ENCODE measurements around the gene CNNM3.

The CNNM3 gene

DNA sequence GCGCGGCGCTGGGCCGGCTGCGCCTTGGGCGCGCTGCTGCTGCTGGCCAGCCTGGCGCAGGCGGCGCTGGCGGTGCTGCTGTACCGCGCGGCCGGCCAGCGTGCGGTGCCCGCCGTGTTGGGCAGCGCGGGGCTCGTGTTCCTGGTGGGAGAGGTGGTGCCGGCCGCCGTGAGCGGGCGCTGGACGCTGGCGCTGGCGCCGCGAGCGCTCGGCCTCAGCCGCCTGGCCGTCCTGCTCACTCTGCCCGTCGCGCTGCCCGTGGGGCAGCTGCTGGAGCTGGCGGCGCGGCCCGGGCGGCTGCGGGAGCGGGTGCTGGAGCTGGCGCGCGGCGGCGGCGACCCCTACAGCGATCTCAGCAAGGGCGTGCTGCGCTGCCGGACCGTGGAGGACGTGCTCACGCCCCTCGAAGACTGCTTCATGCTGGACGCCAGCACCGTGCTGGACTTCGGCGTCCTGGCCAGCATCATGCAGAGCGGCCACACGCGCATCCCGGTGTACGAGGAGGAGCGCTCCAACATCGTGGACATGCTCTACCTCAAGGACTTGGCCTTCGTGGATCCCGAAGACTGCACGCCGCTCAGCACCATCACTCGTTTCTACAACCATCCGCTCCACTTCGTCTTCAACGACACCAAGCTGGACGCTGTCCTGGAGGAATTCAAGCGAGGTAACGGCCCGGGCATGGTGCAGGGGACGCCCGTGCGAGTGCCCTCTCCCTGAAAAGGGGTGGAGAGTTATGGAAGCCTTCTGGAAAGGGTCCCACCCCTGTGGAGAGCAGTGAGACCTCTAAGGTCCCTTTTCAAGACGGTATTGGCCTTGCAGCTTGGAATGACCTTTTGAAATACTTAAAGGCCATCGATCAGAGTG, 1.0 kb downstream of the CNNM3 start:
- DNase-seq (ENCODE audit: low read depth in 2 of 2), result no peak

DNA sequence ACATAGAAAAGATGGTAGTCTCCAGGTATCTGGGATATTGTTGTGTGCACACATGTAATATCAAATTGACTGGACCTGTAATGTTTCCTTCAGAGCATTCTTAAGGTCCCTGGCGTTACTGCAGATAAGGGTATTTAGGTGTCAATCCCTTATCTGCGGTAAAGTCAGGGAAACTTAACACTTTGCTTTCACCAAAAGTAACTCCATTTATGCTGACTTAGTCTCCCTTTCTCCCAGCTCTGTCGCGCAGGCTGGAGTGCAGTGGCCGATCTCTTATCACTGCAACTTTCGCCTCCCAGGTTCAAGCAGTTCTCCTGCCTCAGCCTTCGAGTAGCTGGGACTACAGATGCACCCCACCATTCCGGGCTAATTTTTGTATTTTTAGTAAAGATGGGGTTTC, 1.8 kb downstream of the CNNM3 start:
- DNase-seq (ENCODE audit: low read depth in 2 of 2), result no peak

DNA sequence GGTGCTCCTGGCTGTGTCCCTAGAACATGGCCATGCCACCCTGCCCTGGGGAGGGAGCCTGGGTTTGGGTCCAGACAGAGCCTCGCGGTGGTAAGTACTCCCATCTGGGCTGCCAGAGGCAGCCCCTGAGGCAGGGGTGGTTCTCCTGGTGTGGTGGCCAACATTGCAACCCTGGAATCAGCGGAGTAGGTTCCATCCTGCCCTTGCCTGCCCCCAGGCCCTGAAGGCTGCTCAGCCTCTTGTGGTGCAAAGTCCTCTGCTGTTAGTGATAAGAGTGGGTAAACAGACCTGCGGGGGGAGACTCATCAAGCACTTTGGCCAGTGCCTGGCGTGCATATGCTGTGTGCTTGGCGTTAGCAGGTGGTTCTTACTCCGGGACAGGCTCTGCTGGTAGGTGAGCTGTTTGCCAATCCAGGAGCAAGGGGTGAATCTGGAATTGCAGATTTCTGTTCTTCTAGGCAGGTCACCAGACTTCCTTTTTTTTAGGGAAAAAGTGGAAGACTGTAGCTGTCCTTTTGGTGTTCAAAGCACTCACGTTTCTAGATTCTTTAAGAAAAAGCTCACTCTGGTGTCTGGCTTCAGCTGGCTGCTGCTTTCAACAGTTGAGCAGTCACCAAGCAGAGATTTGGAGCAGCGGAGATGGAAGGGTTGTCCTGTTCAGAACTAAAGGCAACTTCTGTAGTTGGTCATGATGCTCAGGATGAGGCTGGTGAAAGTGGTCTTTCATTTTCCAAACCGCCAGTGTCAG, 3.2 kb downstream of the CNNM3 start:
- no peak for DNase-seq (ENCODE audit: low read depth in 2 of 2)

DNA sequence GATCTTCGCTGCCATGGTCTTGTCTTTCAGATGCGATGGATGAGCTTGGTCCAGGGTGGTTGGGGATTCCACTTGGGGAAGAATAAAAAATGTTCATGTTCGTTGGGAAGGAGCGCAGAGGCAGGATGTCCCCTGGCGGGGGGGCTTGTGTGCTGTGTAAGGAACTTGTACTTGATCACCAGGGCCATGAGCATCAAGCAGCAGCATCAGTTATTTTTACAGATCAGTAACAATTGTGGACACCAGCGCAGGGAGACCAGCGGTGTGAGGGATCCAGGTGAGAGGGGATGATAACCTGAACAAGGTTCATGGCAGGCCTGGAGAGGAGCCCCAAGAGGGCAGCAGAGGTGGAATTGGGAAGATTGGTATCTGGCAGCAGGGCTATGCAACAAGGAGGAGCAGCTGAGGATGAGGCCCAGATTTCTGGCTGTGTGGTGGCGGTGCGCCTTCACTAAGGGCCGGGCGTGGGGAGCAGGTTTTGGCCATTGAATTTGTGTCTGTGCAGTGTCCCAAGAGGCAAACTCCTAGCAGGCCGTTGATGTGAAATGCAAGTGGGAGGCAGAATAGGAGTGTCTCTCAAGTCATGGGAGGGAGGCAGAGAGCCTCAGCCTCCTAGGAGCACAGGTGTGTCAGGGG, 3.9 kb downstream of the CNNM3 start:
- no peak for DNase-seq (ENCODE audit: low read depth in 2 of 2)

DNA sequence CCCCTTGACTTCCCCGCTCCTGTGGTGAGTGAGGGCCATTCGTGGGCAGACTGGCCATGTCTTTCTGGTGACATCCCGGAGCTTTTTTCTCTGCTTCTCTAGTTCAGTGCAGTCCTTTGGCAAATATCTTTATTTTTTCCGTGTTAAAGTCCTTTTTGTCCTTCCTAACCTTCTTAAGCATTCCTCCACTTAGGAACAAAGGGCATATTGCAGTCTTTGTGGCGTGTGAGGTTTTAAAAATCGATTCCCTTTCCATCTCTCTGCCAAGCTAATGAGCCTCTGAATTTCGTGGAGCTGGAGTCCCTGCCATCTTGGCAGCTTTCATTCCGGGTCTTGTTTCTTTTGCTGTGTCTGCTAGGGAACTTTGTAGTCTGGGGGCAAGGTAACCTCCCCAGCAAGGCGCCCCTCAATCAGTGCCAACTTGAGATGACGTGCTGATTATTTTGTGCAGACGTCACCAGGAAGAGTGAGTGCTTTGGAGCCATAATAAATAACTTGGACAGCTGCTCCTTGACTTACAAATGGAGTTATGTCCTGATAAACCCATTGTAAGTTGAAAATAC, 5.1 kb downstream of the CNNM3 start:
- no peak for DNase-seq (ENCODE audit: low read depth in 2 of 2)

DNA sequence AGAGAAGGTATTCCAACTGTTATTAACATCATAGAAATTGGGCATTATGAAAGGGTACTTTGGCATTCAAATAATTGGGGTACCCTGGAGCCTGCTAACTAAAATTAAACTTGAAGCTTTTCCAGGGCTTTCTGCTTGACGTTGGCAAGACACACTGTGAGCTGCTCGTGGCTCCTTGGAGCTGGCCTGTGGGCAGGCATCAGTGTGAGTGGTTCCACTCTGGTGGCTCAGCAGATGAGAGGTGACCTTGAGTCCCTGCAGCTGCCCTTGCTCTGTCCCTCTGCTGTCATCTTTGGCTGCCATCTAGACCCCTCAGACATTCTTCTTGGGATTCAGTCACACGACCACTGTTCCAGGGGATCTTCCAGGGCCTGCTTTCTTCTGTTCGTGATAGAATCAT, 6.7 kb downstream of the CNNM3 start:
- DNase-seq (ENCODE audit: low read depth in 2 of 2), result no peak

DNA sequence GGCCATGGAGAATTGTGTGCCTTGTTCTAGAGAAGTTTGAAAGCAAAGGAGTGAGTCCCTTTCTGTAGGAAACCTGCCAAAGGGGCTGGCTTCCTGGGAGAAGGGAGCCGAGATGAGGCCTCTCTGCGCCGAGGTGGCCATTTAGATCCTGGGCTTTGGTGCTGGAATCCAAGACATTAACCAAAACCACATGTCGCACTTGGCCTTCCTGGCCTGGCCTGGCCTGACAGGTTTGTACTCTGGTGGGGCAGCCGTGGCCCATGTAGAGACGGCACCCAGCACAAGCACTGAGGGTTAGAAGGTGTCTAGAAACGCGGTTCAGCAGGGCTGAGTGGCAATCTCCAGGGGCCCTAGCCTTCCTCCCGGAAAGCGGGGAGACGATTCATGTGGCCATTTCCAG, 7.1 kb downstream of the CNNM3 start:
- DNase-seq (ENCODE audit: low read depth in 2 of 2), result no peak

DNA sequence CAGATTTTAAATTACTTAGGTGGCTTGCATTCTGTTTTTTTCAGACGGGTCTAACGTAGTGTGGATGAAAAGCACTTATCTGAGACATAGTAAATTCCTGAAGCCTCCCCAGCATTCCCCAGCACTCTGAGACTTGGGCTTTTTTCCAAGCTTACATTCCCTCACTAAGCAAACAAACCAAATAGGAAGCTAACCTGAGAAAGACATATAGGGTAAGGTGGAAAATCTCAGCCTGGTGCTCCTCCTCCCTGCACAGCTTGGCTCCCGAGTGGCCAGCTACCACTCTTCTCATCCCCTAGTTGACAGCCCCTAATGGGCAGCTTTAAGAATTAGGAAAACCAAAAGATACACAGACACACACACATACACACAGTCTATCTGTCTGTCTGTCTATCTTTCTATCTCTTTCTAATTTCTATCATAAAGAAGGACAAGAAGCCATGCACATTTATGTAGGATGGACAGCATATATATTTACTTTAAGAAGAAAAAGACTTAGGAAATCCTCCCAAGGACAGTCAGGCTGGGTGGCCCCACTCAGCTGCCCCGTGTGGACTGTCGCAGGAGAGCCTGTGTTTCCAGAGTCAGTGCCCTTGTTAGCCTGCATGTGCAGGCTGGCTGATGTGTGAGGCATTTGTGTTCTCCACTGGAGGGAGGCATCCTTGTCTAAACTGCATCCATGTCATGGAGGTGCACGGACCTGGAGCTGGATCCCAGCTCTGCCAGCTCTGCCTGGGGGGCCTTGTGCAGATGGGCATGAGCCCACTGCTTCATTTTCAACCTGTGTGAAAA, 8.2 kb downstream of the CNNM3 start:
- no peak for DNase-seq (ENCODE audit: low read depth in 2 of 2)

DNA sequence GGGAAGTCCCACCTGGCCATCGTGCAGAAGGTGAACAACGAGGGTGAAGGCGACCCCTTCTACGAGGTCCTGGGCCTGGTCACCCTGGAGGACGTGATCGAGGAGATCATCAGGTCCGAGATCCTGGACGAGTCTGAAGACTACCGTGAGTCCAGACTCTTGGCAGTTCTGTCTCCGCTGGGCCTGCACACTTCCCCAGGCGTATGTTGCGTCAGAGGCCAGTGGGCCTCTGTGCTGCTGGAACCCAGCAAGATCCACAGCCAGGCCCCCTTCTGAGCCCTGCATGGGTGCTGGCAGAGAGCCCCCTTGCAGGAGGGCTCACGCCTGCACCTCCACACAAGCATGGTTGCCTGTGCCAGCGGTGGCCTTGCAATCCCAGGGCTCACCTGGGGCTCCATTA, 9.0 kb downstream of the CNNM3 start:
- no peak for DNase-seq (ENCODE audit: low read depth in 2 of 2)

DNA sequence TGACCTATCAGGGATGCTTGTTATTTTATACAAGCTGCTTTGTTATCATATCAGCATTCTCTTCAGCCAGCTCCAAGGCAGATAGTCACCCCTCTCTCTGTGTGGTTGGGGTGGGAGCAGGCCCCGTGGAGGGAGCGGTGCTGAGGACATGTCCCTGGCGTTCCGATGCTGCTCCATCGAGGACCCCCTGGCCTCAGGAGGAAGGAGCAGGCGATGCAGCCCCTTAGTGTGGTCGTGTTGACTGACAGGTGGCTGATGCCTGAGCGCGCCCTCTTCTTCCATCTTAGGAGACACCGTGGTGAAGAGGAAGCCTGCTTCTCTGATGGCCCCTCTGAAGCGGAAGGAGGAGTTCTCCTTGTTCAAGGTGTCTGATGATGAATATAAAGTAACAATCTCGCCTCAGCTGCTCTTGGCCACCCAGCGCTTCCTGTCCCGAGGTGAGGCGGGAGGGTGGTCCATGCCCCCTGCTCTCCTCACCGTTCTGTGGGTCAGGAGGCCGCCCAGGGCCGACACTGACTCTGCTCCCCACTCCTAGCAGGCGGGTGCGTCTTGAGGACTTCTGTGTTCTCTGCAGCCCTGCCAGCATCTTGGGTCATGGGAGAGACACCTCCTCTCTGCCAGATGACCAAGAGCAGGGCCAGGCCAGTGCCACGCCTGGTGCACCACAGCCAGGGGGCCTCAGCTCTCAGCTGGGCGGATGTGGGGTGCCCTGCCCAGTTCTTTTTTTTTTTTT, 10.6 kb downstream of the CNNM3 start:
- DNase-seq (ENCODE audit: low read depth in 2 of 2), result no peak

DNA sequence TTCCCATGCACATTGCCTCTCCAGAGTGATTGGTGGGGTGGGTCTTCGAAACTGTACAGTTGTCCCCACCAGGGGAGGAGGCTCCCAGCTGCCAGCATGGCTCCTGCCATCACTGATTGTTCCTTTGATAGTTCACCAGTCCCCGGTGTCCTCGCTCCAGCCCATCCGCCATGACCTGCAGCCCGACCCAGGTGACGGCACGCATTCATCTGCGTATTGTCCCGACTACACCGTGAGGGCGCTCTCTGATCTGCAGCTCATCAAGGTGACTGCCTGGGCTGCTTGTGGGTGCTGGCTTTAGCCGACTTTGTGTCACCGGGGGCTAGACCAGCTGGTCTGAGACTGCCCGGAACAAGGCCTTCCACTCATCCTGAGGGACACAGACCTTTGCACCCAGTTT, 12.4 kb downstream of the CNNM3 start:
- no peak for DNase-seq (ENCODE audit: low read depth in 2 of 2)

DNA sequence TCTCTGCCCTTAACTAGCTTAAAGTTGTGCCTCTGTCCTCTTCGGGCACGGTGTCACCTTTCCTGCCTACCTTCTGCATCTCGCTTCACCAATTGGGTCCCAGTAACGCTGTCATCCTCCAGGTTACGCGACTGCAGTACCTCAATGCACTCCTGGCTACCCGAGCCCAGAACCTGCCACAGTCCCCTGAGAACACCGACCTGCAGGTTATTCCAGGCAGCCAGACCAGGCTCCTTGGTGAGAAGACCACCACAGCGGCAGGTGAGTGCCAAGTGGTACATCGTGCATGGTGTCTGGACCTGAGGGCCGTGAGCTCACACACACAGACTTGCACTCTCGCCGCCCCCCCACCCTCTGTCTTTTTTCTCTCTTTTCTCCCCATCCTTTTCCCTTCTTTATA, 12.8 kb downstream of the CNNM3 start:
- DNase-seq (ENCODE audit: low read depth in 2 of 2), result no peak

DNA sequence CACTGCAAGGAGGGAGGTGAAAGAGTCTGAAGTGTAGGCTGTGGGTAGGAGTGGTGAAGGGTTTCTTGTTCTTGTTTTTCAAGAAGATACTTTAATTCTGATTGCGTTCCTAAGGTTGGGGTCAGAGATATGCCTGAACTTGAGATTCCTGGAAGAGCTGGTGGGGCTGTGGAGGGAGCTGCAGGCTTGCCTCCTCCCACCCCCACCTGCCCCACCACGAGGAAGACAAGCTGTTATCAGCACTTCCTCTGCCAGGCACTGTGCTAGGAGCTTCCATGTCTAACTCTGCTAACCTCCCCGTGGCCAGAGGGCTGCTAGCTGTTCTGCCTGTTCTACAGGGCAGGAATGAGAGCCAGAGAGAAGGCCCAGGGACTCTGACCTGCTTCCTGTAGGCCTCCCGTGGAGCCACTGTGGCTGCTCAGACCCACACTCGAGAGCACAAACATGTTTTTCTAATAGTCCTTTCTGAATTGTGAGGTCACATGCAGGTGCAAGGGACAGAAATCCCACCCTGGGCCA, 14.0 kb downstream of the CNNM3 start:
- DNase-seq (ENCODE audit: low read depth in 2 of 2), result no peak

DNA sequence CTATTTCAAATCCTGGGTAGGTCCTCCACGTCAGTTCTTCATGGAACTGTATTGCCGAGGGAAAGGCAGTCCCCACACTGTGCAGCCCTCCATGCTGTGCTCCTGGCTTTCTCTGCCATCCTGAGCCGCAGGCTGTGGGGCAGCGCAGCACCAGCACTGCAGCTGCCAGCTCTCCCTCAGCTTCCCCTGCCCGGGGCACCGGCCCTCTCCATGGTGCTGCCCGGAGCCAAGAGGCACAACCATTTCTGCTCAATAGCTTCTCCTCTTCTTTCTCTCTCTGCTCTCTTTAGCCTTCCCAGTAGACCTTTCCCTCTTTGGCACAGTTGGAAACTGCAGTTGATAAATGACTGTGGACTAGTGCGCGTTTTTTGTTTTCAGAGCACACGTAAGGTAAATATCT, 15.6 kb downstream of the CNNM3 start:
- DNase-seq (ENCODE audit: low read depth in 2 of 2), result no peak

DNA sequence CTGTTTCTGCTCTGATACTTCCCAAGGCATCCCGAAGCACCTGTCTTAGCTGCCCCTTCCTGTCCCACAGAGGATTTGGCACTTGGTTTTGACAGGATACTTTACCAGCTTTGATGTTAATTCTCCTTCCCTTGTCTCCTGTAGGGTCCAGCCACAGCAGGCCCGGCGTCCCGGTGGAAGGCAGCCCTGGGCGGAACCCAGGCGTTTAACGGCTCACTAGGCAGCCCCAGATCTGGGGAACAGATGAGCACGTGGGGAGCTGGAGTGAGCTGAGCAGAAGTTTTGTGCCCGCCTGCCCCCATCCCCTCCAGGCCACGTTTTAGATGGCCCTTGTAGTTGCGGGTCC, 16.3 kb downstream of the CNNM3 start:
- no peak for DNase-seq (ENCODE audit: low read depth in 2 of 2)

DNA sequence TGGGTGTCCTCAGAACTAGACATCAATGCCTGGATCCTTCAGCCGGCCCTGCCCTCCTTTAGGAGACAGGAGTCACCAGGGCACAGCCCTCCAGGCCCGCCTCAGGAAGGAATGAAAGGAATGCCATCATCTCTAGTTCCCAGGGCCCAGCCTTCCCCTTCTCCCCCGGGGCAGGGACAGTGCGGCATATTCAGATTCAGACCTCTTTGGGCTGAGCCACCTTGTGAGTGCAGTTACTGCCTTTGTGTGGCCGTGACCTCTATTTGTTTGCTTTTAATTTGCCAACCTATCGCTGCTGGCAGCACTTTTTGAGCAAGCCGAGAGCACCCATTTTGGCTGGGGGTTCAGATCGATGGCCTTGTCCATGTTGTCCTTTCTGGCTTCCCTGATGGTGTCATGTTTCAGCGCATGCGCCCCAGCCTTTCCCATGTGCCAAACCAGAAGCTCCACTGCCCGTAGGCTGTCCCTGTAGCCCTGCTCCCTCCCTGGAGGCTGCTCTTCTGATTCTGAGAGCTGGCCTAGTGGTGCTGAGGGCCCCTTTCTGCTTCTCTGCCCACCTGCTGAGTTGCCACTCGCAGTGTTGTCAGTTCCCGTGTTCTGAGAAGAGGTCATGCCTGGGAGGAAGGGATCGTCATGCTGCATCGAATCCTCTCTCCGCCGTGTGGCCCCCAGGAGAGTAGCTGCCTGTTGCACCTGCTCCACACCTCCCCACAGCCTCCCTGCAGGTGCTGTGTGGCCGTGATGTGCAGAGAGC, 16.9 kb downstream of the CNNM3 start:
- DNase-seq (ENCODE audit: low read depth in 2 of 2), result no peak

DNA sequence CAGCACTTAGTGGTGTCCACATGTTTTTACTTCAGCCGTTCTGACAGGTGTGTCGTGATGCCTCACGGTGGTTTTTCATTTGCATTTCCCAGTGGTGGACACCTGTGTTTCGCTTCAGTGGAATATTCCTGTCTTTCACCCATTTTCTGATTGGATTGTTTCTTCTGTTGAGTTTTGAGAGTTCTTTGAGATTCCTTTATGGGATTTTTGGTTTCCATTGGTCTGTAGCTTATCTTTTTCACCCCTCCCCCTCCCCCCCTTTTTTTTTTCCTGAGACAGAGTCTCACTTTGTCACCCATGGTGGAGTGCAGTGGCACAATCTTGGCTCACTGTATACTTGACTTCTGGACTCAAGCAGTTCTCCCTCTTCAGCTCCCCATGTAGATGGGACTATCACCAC, 19.8 kb downstream of the CNNM3 start:
- no peak for DNase-seq (ENCODE audit: low read depth in 2 of 2)

DNA sequence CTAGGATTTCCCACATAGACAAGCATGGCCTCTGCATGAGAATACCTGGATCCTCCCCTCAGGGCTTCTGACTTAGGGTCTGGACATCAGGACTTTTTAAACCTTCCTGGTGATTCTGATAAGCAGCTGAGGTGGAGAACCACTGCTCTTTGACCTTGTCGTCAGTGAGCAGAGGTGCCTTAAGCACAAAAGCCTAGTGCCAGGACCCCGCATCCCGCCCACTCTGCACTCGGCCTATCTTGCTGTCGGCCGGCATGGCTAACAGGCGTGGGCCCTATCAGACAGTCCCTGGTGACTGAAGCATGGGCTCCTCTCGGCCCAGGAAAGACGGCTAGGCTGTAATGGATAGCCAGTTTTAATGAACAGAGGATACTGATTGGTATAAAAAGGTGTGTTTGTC, 21.5 kb downstream of the CNNM3 start:
- DNase-seq (ENCODE audit: low read depth in 2 of 2), result no peak

DNA sequence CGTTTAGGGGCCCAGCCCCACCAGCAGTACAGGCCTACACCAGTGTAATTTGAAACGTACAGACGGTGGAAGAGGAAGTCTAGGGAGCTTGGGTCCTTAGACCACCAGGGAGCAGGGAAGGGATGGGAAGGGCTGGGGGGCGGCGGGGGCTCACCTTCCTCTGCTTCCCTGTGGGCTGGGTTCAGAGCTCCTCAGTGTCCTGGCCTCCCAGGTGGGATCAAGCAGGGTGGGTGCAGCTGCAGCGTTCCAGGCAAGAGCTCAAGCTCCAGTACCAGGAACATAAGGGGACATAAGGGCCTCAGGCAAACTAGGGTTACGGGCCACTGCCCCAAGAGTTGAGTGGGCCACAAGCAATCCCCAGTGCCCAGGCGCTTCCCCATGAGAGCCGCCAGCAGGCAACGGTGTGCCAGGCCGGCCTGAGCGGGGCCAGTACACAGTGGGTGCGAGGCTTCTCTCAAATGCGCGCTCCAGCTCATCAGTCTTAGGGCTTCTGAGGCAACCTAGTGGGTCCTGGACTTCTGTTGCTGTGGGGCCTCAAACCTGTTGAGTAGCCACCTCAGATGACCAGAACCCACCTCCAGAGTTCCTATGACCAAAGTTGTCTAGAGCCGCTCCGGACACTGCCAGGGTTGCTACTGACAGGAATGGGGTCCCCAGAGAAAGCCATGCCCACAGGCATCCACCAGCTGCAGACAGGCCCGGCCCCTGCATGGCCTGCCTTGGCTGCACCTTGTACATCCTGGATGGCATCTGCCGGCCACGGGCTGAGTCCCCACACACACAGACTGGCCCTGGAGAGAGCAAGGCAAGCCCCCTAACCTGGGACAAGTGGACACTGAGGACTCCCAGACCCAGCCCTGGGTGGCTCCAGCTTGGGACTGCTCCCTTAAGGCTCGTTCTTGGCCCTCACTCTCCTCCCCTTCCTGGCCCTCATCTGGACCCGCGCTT, 22.6 kb downstream of the CNNM3 start:
- no peak for DNase-seq (ENCODE audit: low read depth in 2 of 2)

All from stimulated activated CD4-positive, alpha-beta T cell treated with anti-CD3 and anti-CD28 coated beads, Interleukin-4, amount 100 ng/mL, for 48 hours (primary cell).